Hematopoietic multipotent progenitor cell treated with erythropoietin and hydrocortisone succinate and interleukin-3 and kit ligand, for 15 days (in vitro differentiated cells): Measurements from ENCODE around the gene BOC.

Source experiments
- DNase-seq: peaks from one replicate; pipeline ENCODE4 v3.0.0-alpha.2; 2015; ENCODE audit warnings: low spot score

BOC gene

DNA sequence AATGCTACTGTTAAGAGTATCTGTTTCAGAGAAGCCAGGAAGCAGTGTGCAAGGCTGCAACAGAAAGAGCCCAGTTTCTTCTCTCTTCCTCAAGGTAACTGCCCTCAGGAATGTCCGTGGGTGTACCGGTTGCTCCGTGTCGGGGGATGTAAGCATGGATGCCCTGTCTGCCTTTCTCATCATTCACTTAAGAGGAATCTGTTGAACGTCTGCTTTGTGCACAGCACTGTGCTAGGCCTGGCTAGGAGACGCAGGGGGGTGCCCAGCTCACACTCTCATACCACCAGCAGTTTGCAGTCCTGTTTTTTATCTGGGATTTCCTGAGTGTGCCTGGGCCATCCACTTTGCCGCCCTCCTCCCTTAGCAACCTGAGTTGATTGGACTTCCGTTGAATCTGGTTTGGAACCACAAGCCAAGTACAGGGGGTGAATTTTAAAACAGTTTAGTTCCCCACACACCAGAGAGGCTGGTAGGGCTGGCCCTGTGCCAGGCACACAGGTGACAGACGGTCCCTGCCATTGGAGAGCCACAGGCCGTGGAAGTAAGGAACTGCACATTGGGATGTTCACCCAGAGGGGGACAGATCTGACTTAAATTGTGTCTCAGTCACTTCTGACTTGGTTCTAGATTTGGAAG lies 11.2 kb downstream of the BOC start:
- DNase-seq: no peak

DNA sequence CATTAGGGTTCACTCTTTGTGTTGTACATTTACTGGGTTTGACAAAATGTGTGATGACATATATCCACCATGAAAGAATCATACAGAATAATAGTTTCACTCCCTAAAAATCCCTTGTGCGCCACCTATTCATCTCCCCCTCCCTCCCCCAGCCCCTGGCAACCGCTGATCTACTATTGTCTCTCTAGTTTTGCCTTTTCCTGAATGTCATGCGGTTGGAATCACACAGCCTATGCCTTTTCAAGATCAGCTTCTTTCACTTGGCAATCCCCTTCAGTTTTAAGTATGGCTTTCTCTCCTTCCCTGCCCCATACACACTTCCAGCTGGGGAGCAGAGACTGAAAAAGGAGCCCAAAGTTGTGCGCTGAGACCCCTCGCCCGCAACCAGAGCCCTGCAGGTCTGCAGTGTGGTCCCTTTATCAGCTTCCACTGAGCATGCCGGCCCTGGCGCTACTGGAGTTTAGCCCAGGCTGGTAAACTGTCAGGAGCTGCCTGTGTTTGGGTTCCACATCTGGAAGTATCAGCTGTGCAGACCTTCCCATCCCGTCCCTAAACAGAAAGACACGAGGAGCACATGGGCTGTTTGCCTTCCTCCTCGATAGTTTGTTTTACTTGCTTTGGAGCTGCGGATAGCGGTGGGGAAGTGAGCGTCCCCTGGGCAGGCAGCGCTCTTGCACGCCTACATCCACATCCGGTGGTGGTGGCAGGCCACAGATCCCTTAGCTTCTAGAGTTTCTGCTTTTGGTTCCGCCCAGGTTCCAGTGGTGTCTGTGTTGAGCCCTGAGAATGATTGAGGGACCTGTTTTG lies 12.3 kb downstream of the BOC start:
- no peak for DNase-seq

DNA sequence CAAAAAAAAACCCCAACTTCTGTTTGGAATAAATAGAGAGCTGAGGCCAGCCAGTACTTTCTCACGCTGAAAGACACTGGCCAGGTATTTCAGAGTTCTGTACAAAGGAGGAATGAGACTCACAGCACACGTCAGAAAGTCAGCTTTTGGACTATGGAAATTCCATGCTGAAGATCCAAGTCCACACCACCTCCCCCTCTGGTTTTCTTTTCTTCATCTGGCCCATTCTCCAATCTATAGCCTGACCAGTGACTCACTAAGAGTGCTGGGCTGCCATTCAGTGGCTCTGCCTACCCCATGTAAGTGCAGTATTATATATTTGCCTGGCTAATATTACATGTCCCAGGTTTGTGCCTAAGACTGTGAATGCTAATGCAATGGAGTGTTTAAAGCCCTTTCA lies 13.9 kb downstream of the BOC start:
- DNase-seq: no peak

GRCh38 chr3:113226491-113226890 lies 15.1 kb downstream of the BOC start:
- DNase-seq: no peak

- no peak for DNase-seq
Observed at GRCh38 chr3:113227146-113227545, 15.8 kb downstream of the BOC start.

- DNase-seq: no peak
Observed at GRCh38 chr3:113228498-113229286, 17.3 kb downstream of the BOC start.

DNA sequence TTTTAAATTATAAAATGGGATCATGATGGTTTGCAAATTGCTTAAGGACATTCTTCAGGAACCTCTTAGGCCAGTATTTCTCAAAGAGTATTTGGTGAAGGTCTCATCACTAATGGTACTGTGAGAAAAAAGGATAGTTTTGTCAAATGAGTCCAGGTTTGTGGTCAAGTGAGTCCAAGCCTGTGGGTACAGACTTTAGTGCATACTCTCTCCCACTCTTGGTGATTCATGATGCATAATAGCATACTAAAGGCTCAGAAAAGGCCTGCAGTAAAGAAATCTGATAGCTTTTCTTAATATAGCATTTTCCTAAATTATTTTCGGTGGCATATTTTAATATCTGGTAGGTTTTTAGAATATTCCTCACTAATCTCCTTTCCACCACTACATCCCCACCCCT lies 20.0 kb downstream of the BOC start:
- no peak for DNase-seq

GRCh38 chr3:113231827-113232253 lies 20.5 kb downstream of the BOC start:
- no peak for DNase-seq

GRCh38 chr3:113232342-113232741 lies 21.0 kb downstream of the BOC start:
- no peak for DNase-seq

- DNase-seq: no peak
Observed at GRCh38 chr3:113233497-113233896, 22.1 kb downstream of the BOC start.

- DNase-seq: no peak
Observed at GRCh38 chr3:113234028-113234427, 22.7 kb downstream of the BOC start.

GRCh38 chr3:113234688-113235260 lies 23.4 kb downstream of the BOC start:
- no peak for DNase-seq

DNA sequence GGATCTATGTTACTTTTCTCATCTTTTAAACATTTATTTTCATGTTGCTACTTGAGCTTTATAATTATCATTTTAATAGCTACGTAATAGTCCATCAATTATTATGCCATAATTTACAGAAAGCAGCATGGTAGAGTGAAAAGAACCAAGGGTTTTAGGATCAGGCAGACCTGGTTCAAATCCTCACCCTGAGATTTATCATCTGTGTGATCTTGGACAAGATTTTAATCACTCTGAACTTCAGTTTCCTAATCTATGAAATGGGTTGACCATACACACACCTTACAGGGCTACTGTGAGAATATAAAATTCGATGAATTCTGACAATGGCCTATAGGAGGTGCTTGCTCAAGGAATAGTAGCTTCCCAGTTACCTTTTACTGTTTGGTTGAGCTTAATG lies 27.1 kb downstream of the BOC start:
- DNase-seq: no peak

- DNase-seq: no peak
Observed at GRCh38 chr3:113240841-113241240, 29.5 kb downstream of the BOC start.

DNA sequence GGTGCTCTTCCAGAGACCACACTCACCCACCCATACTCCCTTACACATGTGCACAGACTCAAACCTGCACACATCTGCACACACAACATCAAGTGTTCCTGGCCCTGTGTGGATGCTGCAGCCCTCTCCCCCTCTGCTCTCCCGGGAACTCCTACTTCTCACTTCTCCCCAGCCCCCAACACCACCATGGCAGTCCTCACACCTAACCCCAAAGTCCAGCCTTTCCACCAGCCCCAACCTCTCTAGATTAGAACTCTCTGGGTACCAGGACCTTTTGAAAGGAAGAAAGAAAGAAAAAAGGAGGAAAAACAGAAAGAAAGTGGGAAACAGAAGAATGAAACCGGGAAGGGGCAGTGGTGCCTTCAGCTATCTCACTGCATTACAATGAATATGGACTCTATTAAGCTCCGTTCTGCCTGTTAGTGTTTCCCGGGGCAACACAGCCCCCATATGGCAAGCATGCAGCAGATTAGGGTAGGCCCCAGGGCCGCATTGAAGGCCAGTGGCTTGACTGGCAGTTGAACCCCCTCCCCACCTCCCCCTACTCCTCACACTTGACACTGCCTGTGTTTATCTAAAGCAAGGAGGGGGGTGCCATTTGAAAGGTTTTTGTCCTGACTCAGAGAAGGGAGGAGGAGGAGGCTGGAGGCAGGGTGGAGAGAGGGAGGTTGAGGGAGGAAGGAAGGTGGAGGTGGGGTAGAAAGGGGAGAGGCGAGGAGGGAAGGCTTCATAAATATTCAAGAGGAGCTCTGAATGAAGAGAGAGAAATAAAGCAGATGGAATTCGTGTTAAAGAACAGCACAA lies 30.1 kb downstream of the BOC start:
- DNase-seq: no peak

DNA sequence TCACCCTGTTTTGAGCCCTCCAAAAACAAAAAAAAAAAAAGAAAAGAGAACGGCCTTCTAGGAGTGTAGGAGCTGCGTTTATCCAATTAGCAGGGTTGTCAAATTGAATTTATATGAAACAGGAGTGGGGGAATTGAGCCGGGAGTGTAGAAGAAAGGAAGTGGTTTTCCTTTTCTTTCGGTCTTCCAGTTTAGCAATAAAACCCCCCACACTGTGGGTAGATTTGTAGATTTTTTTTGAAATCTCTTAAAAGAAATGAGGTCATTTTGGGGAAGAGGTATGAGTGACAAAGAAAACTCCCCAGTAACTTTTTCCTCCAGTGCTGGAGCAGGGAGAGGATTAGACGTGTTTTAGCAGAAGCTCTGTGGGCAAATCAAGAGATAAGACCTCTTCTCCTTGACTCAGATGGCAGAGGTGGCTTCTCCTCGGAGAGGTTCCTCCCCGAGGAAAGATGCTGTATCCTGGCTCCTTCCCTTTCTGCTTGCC lies 30.8 kb downstream of the BOC start:
- no peak for DNase-seq

DNA sequence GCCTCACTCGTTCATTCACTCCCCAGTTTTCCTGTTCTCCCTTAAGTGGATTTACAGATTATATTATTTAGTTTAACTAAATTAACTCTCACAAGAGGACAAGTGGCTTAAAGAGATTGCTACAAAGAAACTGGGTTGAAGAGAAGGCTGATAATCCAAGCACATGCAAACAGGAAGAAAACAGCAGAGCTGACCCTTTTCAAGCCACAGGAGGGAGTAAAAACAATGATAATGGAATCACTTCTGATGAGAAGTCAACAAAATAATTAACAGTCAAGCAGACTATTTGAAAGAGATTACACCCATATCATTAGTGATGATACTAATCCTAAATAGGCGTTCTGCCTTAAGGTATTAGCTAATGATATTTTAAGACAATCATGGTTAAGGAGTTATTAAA lies 31.7 kb downstream of the BOC start:
- DNase-seq: no peak

- no peak for DNase-seq
Observed at GRCh38 chr3:113243846-113244245, 32.5 kb downstream of the BOC start.

- DNase-seq: no peak
Observed at GRCh38 chr3:113245761-113246161, 34.4 kb downstream of the BOC start.

- no peak for DNase-seq
Observed at GRCh38 chr3:113247068-113247467, 35.7 kb downstream of the BOC start.

DNA sequence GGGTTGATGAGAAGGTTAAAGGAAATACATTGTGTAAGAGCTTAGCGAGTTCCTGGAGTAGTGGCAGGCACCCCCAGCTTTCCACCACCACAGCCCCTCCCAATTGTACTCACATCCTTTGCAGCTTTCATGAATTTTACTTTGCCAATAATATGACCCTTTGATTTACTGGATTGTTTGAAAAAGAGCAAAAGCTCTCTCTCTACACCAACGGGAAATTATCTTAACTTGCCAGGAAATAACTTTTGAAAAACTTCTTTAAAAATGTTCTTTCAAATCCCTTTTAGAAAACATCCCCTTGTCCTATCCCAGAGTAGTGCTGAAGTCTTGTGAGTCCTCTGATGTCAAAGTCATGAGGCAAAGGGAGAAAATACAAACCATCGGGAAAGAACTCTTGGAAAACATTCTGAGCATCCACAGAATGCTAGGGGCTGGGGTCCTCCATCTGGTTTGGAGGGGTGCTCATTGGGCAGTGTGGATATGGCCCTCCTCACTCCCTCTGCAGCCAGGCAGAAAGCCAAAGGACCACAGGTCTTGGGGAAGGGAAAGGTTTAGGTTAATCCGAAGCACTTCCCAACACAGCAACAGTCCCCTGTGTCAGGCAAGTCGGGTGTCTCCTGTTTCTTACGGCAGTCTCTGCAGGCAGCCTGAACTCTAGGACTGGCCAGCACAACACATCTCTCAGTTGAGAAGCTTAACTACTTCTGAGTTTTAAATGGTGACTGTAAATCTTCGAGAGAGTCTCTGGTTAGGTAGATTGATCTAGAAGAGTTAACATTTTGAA lies 36.5 kb downstream of the BOC start:
- no peak for DNase-seq
